C4-2B (cell line): Measurements from ENCODE around the gene IQGAP3.

Experiments used
- CTCF ChIP-seq: fragments of 450-650 bp; conservative IDR thresholded peaks from 2 replicates; pipeline ENCODE4 v1.5.1; 2017; ENCODE audit warnings: mild to moderate bottlenecking
- ZFX ChIP-seq: fragments of 450-650 bp; IDR thresholded peaks from 2 replicates; pipeline ENCODE4 v1.6.1; 2017

- TF ChIP-seq CTCF (no peak), ZFX (no peak)
Observed at GRCh38 chr1:156487862-156488261, 84.5 kb downstream of the IQGAP3 start.
